Thoracic aorta (tissue), 2 donors: Measurements from ENCODE around the gene KCNJ11. TPM values are rescaled to one million over a fixed set of nuclear protein-coding genes. Genes with fewer than 3 reads are reported as not detected.

Experiments used
- ATAC-seq: fragments of 150-250 bp; one replicate; pipeline ENCODE4 v1.8.0; 2017; ENCODE audit warnings: low read depth; ENCODE audit not compliant: insufficient number of reproducible peaks, low FRiP score
- DNase-seq: peaks from one replicate; pipeline ENCODE4 v3.0.0-alpha.2; 2020; ENCODE audit warnings: low spot score
- H3K27ac ChIP-seq, 2 donors: fragments of 200-600 bp; sonication (generic); 1 replicate in 1 of 2; 2 replicates in 1 of 2; pipeline ENCODE4 v1.5.1; 2016; ENCODE audit warnings: mild to moderate bottlenecking in 2 of 2, moderate library complexity in 2 of 2
- H3K27me3 ChIP-seq: fragments of 200-600 bp; sonication (generic); replicated peaks from 2 replicates; pipeline ENCODE4 v1.6.0; 2016; ENCODE audit warnings: mild to moderate bottlenecking; ENCODE audit not compliant: insufficient read depth
- H3K36me3 ChIP-seq: fragments of 200-600 bp; sonication (generic); one replicate; pipeline ENCODE4 v1.5.1; 2016
- H3K4me1 ChIP-seq, 2 donors: fragments of 200-600 bp; sonication (generic); 1 replicate in 1 of 2; 2 replicates in 1 of 2; pipeline versions ENCODE4 v1.5.1 to v1.6.0; 2016; ENCODE audit warnings: low read depth in 2 of 2, mild to moderate bottlenecking in 1 of 2; ENCODE audit not compliant: control insufficient read depth in 1 of 2
- H3K4me3 ChIP-seq: fragments of 200-600 bp; sonication (generic); 2 replicates; pipeline ENCODE4 v1.5.1; 2016; ENCODE audit warnings: mild to moderate bottlenecking
- H3K9me3 ChIP-seq: fragments of 200-600 bp; sonication (generic); 2 replicates; pipeline ENCODE4 v1.5.1; 2016
- total RNA-seq, 2 donors: library from RNA; depleted of rRNA; stranded (reverse); fragments of >200 nt; gene quantifications; one replicate each; pipeline versions ENCODE4 v1.1.0 to v1.2.3, GENCODE V29; 2016
- TF ChIP-seq, protein P1 (sequence below): fragments of 200-600 bp; sonication (generic); IDR thresholded peaks from one replicate; pipeline ENCODE4 v1.5.1; 2019; ENCODE audit warnings: antibody characterized with exemption

KCNJ11 gene
- total RNA-seq, 2 donors from 2014 or later, result 2.5 to 2.7 TPM

- Histone ChIP-seq H3K4me1 (peaks cover 0 to under 1% of the 10 kb centered on the region in 2 donors), H3K36me3 (no peaks in the 10 kb centered on the region), H3K9me3 (no peaks in the 10 kb centered on the region), H3K27me3 (no peaks in the 10 kb centered on the region), H3K4me3 (no peak overlapping the region), H3K27ac (no peak overlapping the region)
- TF ChIP-seq, protein P1, sequence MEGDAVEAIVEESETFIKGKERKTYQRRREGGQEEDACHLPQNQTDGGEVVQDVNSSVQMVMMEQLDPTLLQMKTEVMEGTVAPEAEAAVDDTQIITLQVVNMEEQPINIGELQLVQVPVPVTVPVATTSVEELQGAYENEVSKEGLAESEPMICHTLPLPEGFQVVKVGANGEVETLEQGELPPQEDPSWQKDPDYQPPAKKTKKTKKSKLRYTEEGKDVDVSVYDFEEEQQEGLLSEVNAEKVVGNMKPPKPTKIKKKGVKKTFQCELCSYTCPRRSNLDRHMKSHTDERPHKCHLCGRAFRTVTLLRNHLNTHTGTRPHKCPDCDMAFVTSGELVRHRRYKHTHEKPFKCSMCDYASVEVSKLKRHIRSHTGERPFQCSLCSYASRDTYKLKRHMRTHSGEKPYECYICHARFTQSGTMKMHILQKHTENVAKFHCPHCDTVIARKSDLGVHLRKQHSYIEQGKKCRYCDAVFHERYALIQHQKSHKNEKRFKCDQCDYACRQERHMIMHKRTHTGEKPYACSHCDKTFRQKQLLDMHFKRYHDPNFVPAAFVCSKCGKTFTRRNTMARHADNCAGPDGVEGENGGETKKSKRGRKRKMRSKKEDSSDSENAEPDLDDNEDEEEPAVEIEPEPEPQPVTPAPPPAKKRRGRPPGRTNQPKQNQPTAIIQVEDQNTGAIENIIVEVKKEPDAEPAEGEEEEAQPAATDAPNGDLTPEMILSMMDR, result no peak
- DNase-seq (no peak), ATAC-seq (no peak)
These were observed 6.4 kb upstream of the KCNJ11 start for GRCh38 chr11:17394743-17395390.

DNA sequence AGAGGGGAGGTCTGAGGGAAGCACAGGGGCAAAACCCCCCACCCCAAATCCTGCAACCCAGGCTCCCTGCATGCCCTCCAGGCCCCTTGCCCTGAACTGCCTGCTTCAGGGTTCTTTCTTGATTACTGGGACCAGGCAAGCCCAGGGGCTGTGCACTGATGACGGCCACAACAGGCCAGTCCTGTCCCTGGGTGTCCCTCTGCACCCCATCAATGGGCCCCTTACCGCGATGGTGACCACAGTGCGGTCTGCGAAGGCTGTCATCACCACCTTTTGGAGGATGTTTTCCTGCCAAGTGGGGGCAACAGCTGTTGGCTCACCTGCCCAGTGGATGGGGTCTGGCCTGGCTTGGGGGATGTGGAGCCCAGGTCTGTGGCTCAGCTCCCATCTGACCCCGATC is 5.0 kb upstream of the KCNJ11 start:
- ATAC-seq (no peak), DNase-seq (no peak)
- no peaks in the 10 kb centered on the region for H3K9me3 ChIP-seq
- H3K4me3 ChIP-seq, result no peak overlapping the region
- no peaks in the 10 kb centered on the region for H3K27me3 ChIP-seq
- H3K4me1 ChIP-seq, result peaks cover 0 to 6% of the 10 kb centered on the region in 2 donors
- no peaks in the 10 kb centered on the region for H3K36me3 ChIP-seq
- TF ChIP-seq, protein P1, result no peak
- no peak overlapping the region for H3K27ac ChIP-seq

GRCh38 chr11:17392872-17393271 is 4.4 kb upstream of the KCNJ11 start:
- TF ChIP-seq, protein P1, result no peak
- Histone ChIP-seq H3K4me1 (peaks cover 0 to 6% of the 10 kb centered on the region in 2 donors), H3K36me3 (no peaks in the 10 kb centered on the region), H3K4me3 (no peak overlapping the region), H3K27ac (no peak overlapping the region), H3K9me3 (no peaks in the 10 kb centered on the region), H3K27me3 (no peaks in the 10 kb centered on the region)
- ATAC-seq (no peak), DNase-seq (no peak)

- no peak for DNase-seq
- H3K4me1 ChIP-seq, result peaks cover 0 to 6% of the 10 kb centered on the region in 2 donors
- H3K27me3 ChIP-seq, result no peaks in the 10 kb centered on the region
- H3K9me3 ChIP-seq, result no peaks in the 10 kb centered on the region
- H3K27ac ChIP-seq, result no peak overlapping the region
- ATAC-seq, result no peak
- no peaks in the 10 kb centered on the region for H3K36me3 ChIP-seq
- TF ChIP-seq, protein P1, result no peak
- H3K4me3 ChIP-seq, result no peak overlapping the region
These were observed 3.3 kb upstream of the KCNJ11 start for GRCh38 chr11:17391493-17392355.

GRCh38 chr11:17389957-17390649 is 1.6 kb upstream of the KCNJ11 start:
- no peak for ATAC-seq
- H3K4me1 ChIP-seq, result peaks cover 4 to 16% of the 10 kb centered on the region in 2 donors
- H3K9me3 ChIP-seq, result no peaks in the 10 kb centered on the region
- no peaks in the 10 kb centered on the region for H3K27me3 ChIP-seq
- H3K4me3 ChIP-seq, result peak overlapping the region; percentile 68
- no peaks in the 10 kb centered on the region for H3K36me3 ChIP-seq
- TF ChIP-seq, protein P1, result no peak
- no peak for DNase-seq
- H3K27ac ChIP-seq, result no peak overlapping the region
